ENCODE data around the gene CDKN1A.

CDKN1A gene

GRCh38 chr6:36676141-36677058 is 2.1 kb upstream of the CDKN1A start:
- Histone ChIP-seq H3K4me1 (ENCODE audit: low read length) (peaks cover 35% of the 10 kb centered on the region), H3K4me2 (ENCODE audit: low read length) (peak overlapping the region; percentile 97), H2AFZ (ENCODE audit: low read depth, low read length) (peak overlapping the region; percentile 37; the same call in 1 of the 2 replicates), H3K27ac (ENCODE audit: low read length) (peak overlapping the region; percentile 43), H3K36me3 (replicated peaks; ENCODE audit: low read depth, low read length) (peaks cover 15% of the 10 kb centered on the region), H3K4me3 (ENCODE audit: low read length) (no peak overlapping the region; the same call in 1 of the 2 replicates), H3K27me3 (ENCODE audit: low read depth, low read length) (no peaks in the 10 kb centered on the region), H3K9me3 (ENCODE audit: insufficient read depth, low read length) (no peaks in the 10 kb centered on the region), H3K9ac (ENCODE audit: low read length) (peak overlapping the region; percentile 99; the same call in 1 of the 2 replicates), H3K79me2 (ENCODE audit: low read length) (peaks cover 29% of the 10 kb centered on the region), H4K20me1 (ENCODE audit: insufficient read depth, low read length) (peaks cover 9% of the 10 kb centered on the region; the same call in 1 of the 2 replicates)
- TF ChIP-seq, protein P1, sequence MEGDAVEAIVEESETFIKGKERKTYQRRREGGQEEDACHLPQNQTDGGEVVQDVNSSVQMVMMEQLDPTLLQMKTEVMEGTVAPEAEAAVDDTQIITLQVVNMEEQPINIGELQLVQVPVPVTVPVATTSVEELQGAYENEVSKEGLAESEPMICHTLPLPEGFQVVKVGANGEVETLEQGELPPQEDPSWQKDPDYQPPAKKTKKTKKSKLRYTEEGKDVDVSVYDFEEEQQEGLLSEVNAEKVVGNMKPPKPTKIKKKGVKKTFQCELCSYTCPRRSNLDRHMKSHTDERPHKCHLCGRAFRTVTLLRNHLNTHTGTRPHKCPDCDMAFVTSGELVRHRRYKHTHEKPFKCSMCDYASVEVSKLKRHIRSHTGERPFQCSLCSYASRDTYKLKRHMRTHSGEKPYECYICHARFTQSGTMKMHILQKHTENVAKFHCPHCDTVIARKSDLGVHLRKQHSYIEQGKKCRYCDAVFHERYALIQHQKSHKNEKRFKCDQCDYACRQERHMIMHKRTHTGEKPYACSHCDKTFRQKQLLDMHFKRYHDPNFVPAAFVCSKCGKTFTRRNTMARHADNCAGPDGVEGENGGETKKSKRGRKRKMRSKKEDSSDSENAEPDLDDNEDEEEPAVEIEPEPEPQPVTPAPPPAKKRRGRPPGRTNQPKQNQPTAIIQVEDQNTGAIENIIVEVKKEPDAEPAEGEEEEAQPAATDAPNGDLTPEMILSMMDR (IDR thresholded peaks at IDR 0.05; ENCODE audit: low read depth, low read length): no peak
- no peak for TF ChIP-seq EZH2phosphoT487 (IDR thresholded peaks at IDR 0.05; ENCODE audit: low read depth)

DNA sequence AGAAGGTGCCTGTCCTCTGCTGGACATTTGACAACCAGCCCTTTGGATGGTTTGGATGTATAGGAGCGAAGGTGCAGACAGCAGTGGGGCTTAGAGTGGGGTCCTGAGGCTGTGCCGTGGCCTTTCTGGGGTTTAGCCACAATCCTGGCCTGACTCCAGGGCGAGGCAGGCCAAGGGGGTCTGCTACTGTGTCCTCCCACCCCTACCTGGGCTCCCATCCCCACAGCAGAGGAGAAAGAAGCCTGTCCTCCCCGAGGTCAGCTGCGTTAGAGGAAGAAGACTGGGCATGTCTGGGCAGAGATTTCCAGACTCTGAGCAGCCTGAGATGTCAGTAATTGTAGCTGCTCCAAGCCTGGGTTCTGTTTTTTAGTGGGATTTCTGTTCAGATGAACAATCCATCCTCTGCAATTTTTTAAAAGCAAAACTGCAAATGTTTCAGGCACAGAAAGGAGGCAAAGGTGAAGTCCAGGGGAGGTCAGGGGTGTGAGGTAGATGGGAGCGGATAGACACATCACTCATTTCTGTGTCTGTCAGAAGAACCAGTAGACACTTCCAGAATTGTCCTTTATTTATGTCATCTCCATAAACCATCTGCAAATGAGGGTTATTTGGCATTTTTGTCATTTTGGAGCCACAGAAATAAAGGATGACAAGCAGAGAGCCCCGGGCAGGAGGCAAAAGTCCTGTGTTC is 1.3 kb upstream of the CDKN1A start:
- Histone ChIP-seq H2AFZ (ENCODE audit: low read depth, low read length) (no peak overlapping the region; the same call in 1 of the 2 replicates), H3K9me3 (ENCODE audit: insufficient read depth, low read length) (no peaks in the 10 kb centered on the region), H3K27ac (ENCODE audit: low read length) (peak overlapping the region; percentile 43), H3K4me1 (ENCODE audit: low read length) (peaks cover 42% of the 10 kb centered on the region), H3K4me2 (ENCODE audit: low read length) (peak overlapping the region; percentile 97), H3K27me3 (ENCODE audit: low read depth, low read length) (no peaks in the 10 kb centered on the region), H3K4me3 (ENCODE audit: low read length) (peak overlapping the region; percentile 96; the same call in 1 of the 2 replicates), H3K79me2 (ENCODE audit: low read length) (peaks cover 37% of the 10 kb centered on the region), H3K9ac (ENCODE audit: low read length) (peak overlapping the region; percentile 99), H3K36me3 (replicated peaks; ENCODE audit: low read depth, low read length) (peaks cover 15% of the 10 kb centered on the region), H4K20me1 (ENCODE audit: insufficient read depth, low read length) (peaks cover 9% of the 10 kb centered on the region; the same call in 1 of the 2 replicates)
- no peak for TF ChIP-seq EZH2phosphoT487 (IDR thresholded peaks at IDR 0.05; ENCODE audit: low read depth)

DNA sequence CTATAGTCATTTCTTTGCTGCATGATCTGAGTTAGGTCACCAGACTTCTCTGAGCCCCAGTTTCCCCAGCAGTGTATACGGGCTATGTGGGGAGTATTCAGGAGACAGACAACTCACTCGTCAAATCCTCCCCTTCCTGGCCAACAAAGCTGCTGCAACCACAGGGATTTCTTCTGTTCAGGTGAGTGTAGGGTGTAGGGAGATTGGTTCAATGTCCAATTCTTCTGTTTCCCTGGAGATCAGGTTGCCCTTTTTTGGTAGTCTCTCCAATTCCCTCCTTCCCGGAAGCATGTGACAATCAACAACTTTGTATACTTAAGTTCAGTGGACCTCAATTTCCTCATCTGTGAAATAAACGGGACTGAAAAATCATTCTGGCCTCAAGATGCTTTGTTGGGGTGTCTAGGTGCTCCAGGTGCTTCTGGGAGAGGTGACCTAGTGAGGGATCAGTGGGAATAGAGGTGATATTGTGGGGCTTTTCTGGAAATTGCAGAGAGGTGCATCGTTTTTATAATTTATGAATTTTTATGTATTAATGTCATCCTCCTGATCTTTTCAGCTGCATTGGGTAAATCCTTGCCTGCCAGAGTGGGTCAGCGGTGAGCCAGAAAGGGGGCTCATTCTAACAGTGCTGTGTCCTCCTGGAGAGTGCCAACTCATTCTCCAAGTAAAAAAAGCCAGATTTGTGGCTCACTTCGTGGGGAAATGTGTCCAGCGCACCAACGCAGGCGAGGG is 594 bp upstream of the CDKN1A start:
- peak overlapping the region; percentile 96 for H3K4me3 ChIP-seq (ENCODE audit: low read length)
- H3K9ac ChIP-seq (ENCODE audit: low read length): peak overlapping the region; percentile 99
- H2AFZ ChIP-seq (ENCODE audit: low read depth, low read length): peak overlapping the region; percentile 10
- peaks cover 9% of the 10 kb centered on the region; the same call in 1 of the 2 replicates for H4K20me1 ChIP-seq (ENCODE audit: insufficient read depth, low read length)
- H3K9me3 ChIP-seq (ENCODE audit: insufficient read depth, low read length): no peaks in the 10 kb centered on the region
- TF ChIP-seq, protein P1 (IDR thresholded peaks at IDR 0.05; ENCODE audit: low read depth, low read length): no peak
- no peak for TF ChIP-seq EZH2phosphoT487 (IDR thresholded peaks at IDR 0.05; ENCODE audit: low read depth)
- peak overlapping the region; percentile 97 for H3K4me2 ChIP-seq (ENCODE audit: low read length)
- H3K79me2 ChIP-seq (ENCODE audit: low read length): peaks cover 44% of the 10 kb centered on the region
- H3K36me3 ChIP-seq (replicated peaks; ENCODE audit: low read depth, low read length): peaks cover 15% of the 10 kb centered on the region
- H3K4me1 ChIP-seq (ENCODE audit: low read length): peaks cover 48% of the 10 kb centered on the region
- peak overlapping the region; percentile 43 for H3K27ac ChIP-seq (ENCODE audit: low read length)
- no peaks in the 10 kb centered on the region for H3K27me3 ChIP-seq (ENCODE audit: low read depth, low read length)

DNA sequence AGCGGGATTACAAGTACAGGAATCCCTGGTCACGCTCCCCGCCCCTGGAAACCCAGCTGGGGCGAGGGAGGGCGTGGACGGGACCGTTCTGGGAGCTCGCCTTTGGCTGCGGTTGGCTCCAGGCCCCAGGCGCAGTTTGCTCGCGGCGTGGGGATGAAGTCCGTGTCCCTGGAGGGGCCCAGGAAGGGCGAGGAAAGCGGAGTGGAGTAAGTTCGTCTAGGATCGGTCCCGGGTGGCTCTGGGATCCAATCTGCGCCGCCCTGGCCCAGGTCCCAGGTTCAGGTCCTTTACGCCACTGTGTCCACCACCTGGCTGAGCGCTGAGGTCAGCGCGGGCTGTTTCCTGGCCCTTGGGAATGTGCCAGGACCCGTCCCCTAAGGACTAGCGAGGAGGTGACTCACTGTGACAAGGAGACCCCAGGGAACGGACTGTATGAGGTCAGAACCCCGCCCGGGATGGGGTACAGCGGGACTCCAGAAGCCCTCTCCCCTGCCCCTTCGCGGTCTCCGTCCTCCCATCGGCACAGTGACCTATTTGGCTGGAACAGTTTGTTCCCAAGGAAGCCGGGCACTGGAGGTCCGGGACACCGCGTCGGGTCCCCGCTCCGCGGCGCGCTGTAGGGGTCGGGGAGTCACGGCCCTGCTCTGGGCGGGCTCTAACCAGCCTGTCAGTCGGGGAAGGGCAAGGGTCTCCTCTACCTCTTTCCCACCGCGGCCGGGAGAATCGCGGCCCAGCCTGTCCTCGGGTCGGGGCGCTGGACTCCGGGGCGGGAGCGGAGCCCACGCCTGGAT is 724 bp downstream of the CDKN1A start:
- Histone ChIP-seq H3K79me2 (ENCODE audit: low read length) (peaks cover 57% of the 10 kb centered on the region), H3K27ac (ENCODE audit: low read length) (peak overlapping the region; percentile 97), H3K4me3 (ENCODE audit: low read length) (peak overlapping the region; percentile 96), H3K4me1 (ENCODE audit: low read length) (peaks cover 61% of the 10 kb centered on the region), H3K4me2 (ENCODE audit: low read length) (peak overlapping the region; percentile 97), H3K36me3 (replicated peaks; ENCODE audit: low read depth, low read length) (peaks cover 27% of the 10 kb centered on the region), H3K9ac (ENCODE audit: low read length) (peak overlapping the region; percentile 99), H2AFZ (ENCODE audit: low read depth, low read length) (no peak overlapping the region), H4K20me1 (ENCODE audit: insufficient read depth, low read length) (peaks cover 21% of the 10 kb centered on the region), H3K27me3 (ENCODE audit: low read depth, low read length) (no peaks in the 10 kb centered on the region), H3K9me3 (ENCODE audit: insufficient read depth, low read length) (no peaks in the 10 kb centered on the region)
- no peak for TF ChIP-seq EZH2phosphoT487 (IDR thresholded peaks at IDR 0.05; ENCODE audit: low read depth)
- TF ChIP-seq, protein P1 (IDR thresholded peaks at IDR 0.05; ENCODE audit: low read depth, low read length): no peak

Measured in OCI-LY3 (cell line).